ENCODE measurements around the gene GMEB2.

GRCh38 chr20:63606686-63607085 is 20.2 kb downstream of the GMEB2 start:
- no peak for TF ChIP-seq CTCF (IDR thresholded peaks at IDR 0.05)
- no peak for TF ChIP-seq POLR2A (IDR thresholded peaks at IDR 0.05)
